Left colon (tissue), 2 donors: ENCODE measurements around the gene SEPTIN6. TPM values are rescaled to one million over a fixed set of nuclear protein-coding genes. Genes with fewer than 3 reads are reported as not detected.
"Not testable (repeated sequence)": the region's sequence is repeated elsewhere in the genome, so short reads cannot be mapped to it uniquely, and the experiment has no call there.

Source experiments
- ATAC-seq: fragments of 200-7000 bp; cut with Tn5 transposase; one replicate; pipeline ENCODE4 v1.9.1; 2020; ENCODE audit warnings: mild to moderate bottlenecking, moderate library complexity
- DNase-seq, 2 donors: peaks; one replicate each; pipeline ENCODE4 v3.0.0-alpha.2; 2020
- intact Hi-C, 2 donors: fragments of 100-400 bp; cut with DNase I in 1 of 2; cut with micrococcal nuclease in 1 of 2; formaldehyde crosslinking; loops; one replicate each; pipeline versions ENCODE4 v1.11.2 to v1.14.0; 2022; cut with DNase I, micrococcal nuclease
- total RNA-seq, 2 donors: library from RNA; stranded (reverse); fragmentation: NEBNext Ultra II Directional; extraction: Animal tissue kit (Norgen Biotek cat#: 25700); gene quantifications; one replicate each; pipeline ENCODE4 v1.2.1, GENCODE V29; 2021
- donor health status: DM: no; HTN: no; CAD: no.
- donor health status: DM: yes; HTN: yes; CAD: no.

The SEPTIN6 gene
- total RNA-seq, 2 donors from 2014 or later = 11.8 to 15.8 TPM

- intact Hi-C loops = no loop called here
- DNase-seq (no peak), ATAC-seq (no peak)
Observed at GRCh38 chrX:119693996-119694451, 1.1 kb upstream of the SEPTIN6 start.

GRCh38 chrX:119692191-119693039 is 553 bp downstream of the SEPTIN6 start:
- DNase-seq (peak; percentile 41 to 71), ATAC-seq (peak; percentile 74)

DNA sequence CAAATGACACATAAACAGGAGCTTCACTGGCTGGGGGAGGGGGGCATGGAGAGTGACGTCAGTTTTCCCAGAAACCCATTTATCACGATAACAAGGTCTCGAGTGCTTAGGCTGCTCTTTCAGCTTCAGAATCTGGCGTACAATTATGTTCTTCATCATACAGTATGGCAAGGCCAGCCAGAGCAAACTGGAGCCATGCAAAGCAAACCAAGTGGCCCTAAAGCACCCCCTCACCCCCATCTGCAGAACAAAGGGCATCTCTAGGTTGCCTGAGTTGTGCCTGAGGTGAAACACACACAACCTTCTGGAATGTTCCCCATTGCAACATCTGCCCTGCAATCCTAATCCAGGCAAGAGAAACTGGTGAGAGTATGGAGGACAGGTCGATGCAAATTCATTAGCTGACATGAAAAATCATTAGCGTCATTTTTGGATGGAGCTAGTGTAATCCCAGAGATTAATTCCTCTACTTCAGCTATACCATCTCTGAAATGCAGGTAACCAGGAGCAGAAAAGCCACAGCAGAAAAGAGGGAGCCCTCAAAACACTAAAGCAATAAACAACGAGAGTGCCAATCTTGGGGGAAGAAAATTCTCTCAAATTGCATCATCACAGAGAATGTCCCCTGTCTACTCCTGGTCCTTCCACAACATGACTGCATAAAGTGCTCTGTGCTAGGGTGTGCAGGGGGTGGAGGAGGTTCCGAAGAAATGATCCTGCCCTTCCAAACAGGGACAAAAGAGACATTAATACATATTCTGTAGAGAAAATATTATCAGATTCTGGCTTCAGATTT is 1.8 kb downstream of the SEPTIN6 start:
- no peak for ATAC-seq
- DNase-seq = no peak
- intact Hi-C loops = no loop called here

More at GRCh38 chrX:119692191-119693039, 553 bp downstream of the SEPTIN6 start:
- intact Hi-C loops = no loop called here

DNA sequence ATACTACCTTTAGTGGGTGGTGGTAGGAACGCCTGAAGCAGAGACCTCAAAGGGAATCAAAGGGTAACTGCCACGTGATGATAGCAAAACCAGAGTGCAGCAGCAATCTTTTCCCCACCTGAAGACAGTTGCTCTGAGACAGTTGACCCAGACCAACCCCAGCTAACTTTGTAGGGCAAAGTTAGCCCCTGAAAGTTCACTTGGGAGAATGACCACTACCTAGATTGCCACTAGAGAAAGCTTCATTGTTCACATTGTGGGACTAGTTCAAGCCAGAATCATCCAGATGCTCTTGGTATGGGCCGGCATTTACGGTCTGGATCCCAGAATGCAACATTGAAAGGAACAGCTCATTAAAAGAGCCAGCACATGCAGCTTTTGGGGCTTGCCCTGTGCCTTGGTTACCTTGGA is 4.1 kb downstream of the SEPTIN6 start:
- no peak for DNase-seq
- intact Hi-C loops = no loop called here
- ATAC-seq = no peak

DNA sequence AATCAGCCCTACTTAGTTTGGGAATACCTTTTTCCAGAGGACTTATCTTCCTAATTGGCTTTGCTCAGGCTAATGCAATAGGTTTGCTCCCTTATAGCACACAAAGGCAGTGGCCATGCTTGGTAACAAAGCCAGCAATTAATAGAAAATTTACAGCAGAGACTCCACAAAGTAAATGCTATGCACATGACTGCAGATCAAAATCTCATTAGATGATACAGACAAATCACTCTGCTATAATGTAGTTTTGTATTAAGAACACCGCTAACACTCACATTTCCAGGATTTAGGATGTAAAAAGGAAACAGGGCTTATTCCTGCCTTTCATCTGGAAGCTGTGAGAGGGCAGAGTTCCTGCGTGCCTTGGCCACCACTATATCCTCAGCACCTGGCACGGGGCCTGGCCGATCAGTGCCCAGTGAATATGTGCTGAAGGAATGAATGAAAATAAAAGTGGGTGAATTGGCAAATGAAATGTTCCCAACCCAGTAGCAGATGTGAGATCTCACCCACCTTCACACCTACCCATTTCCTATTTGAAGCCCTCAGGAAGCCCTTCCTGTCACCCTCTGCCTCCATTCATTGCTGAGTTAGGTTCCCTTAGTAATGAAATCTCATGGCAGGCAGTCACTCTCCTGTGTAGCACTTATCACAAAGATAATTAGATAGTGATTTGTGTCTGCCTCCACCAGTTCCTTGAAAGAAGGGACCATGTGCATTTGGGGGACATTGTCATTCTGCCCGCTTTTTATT is 5.1 kb downstream of the SEPTIN6 start:
- intact Hi-C loops = no loop called here
- ATAC-seq = no peak
- no peak for DNase-seq

DNA sequence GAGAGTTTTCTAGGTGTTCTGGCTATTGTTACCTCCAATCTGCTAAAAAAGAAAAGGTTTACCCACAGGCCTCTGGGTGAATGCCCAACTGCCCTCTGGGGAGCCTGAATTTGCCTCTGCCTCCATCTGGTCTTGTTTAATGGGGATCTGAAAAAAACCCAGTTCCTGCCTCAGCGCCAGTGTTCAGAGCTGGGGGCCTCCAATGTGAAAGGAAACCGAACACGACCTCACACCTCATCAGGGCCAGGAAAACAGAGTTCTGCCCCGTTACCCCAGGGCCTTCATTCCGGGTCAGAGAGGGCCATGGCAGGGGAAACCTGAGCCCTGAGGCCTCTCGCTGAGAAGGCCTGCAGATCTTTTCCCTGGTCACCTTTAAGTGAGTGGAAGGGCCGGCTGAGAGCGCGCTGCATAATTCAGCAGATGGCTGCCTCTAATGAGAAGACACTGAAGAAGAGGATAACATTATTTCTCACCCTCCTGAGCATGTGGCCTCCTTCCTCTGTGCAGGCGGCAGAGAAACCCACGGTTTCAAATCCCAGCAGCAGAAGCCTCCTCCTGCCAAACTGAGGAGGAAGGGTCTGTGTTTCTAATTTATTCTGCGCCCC is 6.8 kb downstream of the SEPTIN6 start:
- intact Hi-C loops = no loop called here
- no peak for ATAC-seq
- no peak for DNase-seq

GRCh38 chrX:119685225-119686066 is 7.5 kb downstream of the SEPTIN6 start:
- intact Hi-C loops = no loop called here
- DNase-seq = no peak
- peak; percentile 44 for ATAC-seq

- intact Hi-C loops = no loop called here
- no peak for ATAC-seq
- no peak for DNase-seq
Observed at GRCh38 chrX:119684916-119685224, 8.1 kb downstream of the SEPTIN6 start.

GRCh38 chrX:119684312-119684711 is 8.7 kb downstream of the SEPTIN6 start:
- ATAC-seq, DNase-seq, intact Hi-C loops: not testable (repeated sequence)

- DNase-seq = no peak
- intact Hi-C loops = no loop called here
- ATAC-seq = no peak
Observed at GRCh38 chrX:119682019-119682989, 10.7 kb downstream of the SEPTIN6 start.

GRCh38 chrX:119677654-119677981 is 15.3 kb downstream of the SEPTIN6 start:
- ATAC-seq = no peak
- intact Hi-C loops = no loop called here
- DNase-seq = no peak

DNA sequence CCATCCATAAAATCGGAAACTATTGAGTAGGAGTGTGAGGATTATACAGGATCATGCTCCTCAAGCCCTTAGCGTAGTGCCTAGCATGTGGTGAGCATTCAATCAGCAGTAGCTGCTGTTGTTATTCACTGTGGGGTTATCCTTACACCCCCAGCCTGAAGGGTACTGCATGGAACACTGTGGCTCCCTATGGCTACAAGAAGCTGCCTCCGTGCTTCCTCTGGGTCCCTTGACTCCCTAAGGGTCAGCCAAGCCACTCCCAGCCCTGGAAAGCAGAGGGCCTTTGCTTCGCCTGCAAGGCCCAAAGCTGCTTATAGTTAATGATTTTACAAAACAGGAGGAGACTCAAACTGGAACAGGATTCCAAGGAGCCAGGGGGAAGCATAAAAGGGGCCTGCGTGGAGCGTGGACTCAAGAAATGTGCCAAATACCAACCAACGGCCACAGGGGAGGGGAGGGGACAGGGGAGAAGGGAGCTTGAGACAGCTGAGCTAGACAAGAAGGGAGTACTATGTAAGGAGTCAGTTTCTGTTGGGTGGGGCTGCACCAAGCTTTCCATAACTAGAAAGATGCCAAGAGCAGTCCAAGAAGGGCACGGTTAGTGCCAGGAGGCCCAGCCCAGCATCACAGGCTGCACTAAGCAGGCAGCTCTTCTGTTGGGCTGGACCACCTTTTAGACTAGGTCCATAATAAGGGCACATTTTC is 15.9 kb downstream of the SEPTIN6 start:
- ATAC-seq = peak; percentile 49
- intact Hi-C loops = no loop called here
- no peak for DNase-seq

DNA sequence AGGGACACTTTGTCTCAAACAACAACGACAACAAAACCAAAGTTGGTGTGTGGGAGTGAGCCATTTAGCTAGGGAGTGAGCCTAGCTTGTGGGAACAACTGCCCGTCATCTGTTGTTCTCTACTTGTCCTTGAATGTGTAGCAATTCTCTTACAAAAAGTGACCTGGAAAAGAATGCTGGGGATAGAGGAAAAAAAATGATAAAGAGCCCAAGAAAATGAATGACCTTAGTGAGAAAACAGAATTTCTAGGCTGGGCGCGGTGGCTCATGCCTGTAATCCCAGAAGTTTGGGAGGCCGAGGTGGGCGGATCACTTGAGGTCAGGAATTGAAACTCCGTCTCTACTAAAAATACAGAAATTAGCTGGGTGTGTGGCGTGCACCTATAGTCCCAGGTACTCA is 19.6 kb downstream of the SEPTIN6 start:
- ATAC-seq (no peak), DNase-seq (no peak)
- intact Hi-C loops = no loop called here

DNA sequence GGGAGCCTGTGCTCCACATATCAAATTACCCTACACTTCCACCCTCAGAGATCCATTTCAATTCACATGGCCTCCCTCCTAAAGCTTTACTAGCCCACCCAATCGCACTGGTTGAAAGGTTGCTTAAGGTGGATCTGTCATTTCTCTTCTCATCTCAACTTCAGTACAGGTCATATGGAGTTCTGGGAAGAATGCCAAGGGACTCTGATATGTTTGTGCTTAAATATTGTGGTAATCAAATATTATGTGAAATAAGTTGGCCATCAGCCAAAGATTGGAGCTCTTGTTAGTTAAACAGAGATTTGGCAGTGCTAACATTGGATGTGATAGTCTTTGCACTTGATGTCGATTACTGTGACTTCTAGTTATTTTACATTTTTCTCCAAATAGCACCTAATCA is 20.5 kb downstream of the SEPTIN6 start:
- DNase-seq = no peak
- intact Hi-C loops = no loop called here
- peak; percentile 52 for ATAC-seq

GRCh38 chrX:119669424-119670037 is 23.4 kb downstream of the SEPTIN6 start:
- no peak for ATAC-seq
- no peak for DNase-seq
- intact Hi-C loops = no loop called here
